SU-DHL-6 (cell line): Measurements from ENCODE around the gene SEC22A.

Experiments used
- H2AFZ ChIP-seq: fragments of 200-600 bp; sonication (generic); 2 replicates; pipeline ENCODE4 v1.6.1; 2014; ENCODE audit warnings: low read depth, mild to moderate bottlenecking, moderate library complexity, mixed read lengths, antibody characterized with exemption, low read length; ENCODE audit not compliant: severe bottlenecking
- H3F3A ChIP-seq: fragments of 200-600 bp; shearing (Covaris generic); 2 replicates; pipeline ENCODE4 v1.6.0; 2016; ENCODE audit warnings: antibody characterized with exemption, mild to moderate bottlenecking; ENCODE audit not compliant: insufficient read depth
- H3K27ac ChIP-seq: fragments of 200-600 bp; sonication (generic); 2 replicates; pipeline ENCODE4 v1.5.1; 2016; ENCODE audit warnings: low read depth, mild to moderate bottlenecking, low read length, moderate library complexity, mixed read lengths
- H3K27me3 ChIP-seq: fragments of 200-600 bp; sonication (generic), shearing (Covaris generic); 2 replicates; pipeline ENCODE4 v1.6.0; 2014; ENCODE audit warnings: mild to moderate bottlenecking, low read length
- H3K36me3 ChIP-seq: fragments of 200-600 bp; sonication (generic); 2 replicates; pipeline ENCODE4 v1.6.1; 2014; ENCODE audit warnings: mild to moderate bottlenecking, low read length, mixed read lengths
- H3K4me2 ChIP-seq: fragments of 300-600, 200-600 bp; shearing (Covaris generic), sonication (generic); 2 replicates; pipeline ENCODE4 v1.6.0; 2014; ENCODE audit warnings: low read length, low read depth, mild to moderate bottlenecking; ENCODE audit not compliant: poor library complexity, severe bottlenecking
- H3K4me3 ChIP-seq: fragments of 200-600 bp; sonication (generic); 2 replicates; pipeline ENCODE4 v1.5.1; 2014; ENCODE audit warnings: antibody characterized with exemption, low read length, mild to moderate bottlenecking, mixed read lengths; ENCODE audit not compliant: insufficient read depth, poor library complexity, severe bottlenecking
- H3K79me2 ChIP-seq: fragments of 200-600 bp; sonication (generic); 2 replicates; pipeline ENCODE4 v1.6.1; 2014; ENCODE audit warnings: mild to moderate bottlenecking, low read length, moderate library complexity; ENCODE audit not compliant: insufficient read depth
- H3K9ac ChIP-seq: fragments of 200-600 bp; sonication (generic); 2 replicates; pipeline ENCODE4 v1.7.0; 2014; ENCODE audit warnings: mild to moderate bottlenecking, low read length
- H3K9me2 ChIP-seq: fragments of 200-600 bp; sonication (generic); replicated peaks from 2 replicates; pipeline ENCODE4 v1.6.1; 2014; ENCODE audit warnings: low read length; ENCODE audit not compliant: insufficient read depth
- H3K9me3 ChIP-seq: fragments of 200-600 bp; sonication (generic); 2 replicates; pipeline ENCODE4 v1.6.1; 2014; ENCODE audit warnings: low read length, mixed read lengths; ENCODE audit not compliant: insufficient read depth
- H4K20me1 ChIP-seq: fragments of 200-600 bp; sonication (generic); 2 replicates; pipeline ENCODE4 v1.6.1; 2014; ENCODE audit warnings: low read depth, mild to moderate bottlenecking, antibody characterized with exemption, low read length, moderate library complexity, mixed read lengths
- CTCF ChIP-seq: fragments of 200-600 bp; sonication (generic); IDR thresholded peaks from one replicate; pipeline ENCODE4 v1.5.1; 2017; ENCODE audit warnings: antibody characterized with exemption, mild to moderate bottlenecking, low read length, moderate library complexity; ENCODE audit not compliant: insufficient read depth, poor library complexity, severe bottlenecking
- EZH2phosphoT487 ChIP-seq: fragments of 200-600 bp; sonication (generic), shearing (Covaris generic); conservative IDR thresholded peaks from 2 replicates; pipeline ENCODE4 v1.6.1; 2018; ENCODE audit warnings: mild to moderate bottlenecking, antibody characterized with exemption, low read length, moderate library complexity, mixed read lengths

Gene SEC22A

GRCh38 chr3:123285066-123285465, 83.3 kb downstream of the SEC22A start:
- Histone ChIP-seq H3K4me2 (no peak overlapping the region), H3K79me2 (no peaks in the 10 kb centered on the region), H4K20me1 (no peaks in the 10 kb centered on the region; the same call in 1 of the 2 replicates), H3K4me3 (no peak overlapping the region), H3F3A (no peaks in the 10 kb centered on the region), H3K27ac (no peak overlapping the region), H3K9ac (no peak overlapping the region), H3K36me3 (no peaks in the 10 kb centered on the region), H3K9me2 (no peaks in the 10 kb centered on the region), H3K9me3 (no peaks in the 10 kb centered on the region), H3K27me3 (no peaks in the 10 kb centered on the region), H2AFZ (no peak overlapping the region)
- TF ChIP-seq CTCF: no peak
- no peak for TF ChIP-seq EZH2phosphoT487

- no peaks in the 10 kb centered on the region for H3K36me3 ChIP-seq
- H3K79me2 ChIP-seq: no peaks in the 10 kb centered on the region
- no peak overlapping the region for H3K4me2 ChIP-seq
- no peak overlapping the region for H3K9ac ChIP-seq
- TF ChIP-seq EZH2phosphoT487 (no peak), CTCF (no peak)
- H3K9me2 ChIP-seq: no peaks in the 10 kb centered on the region
- H3F3A ChIP-seq: no peaks in the 10 kb centered on the region
- no peak overlapping the region for H3K4me3 ChIP-seq
- no peak overlapping the region for H2AFZ ChIP-seq
- no peaks in the 10 kb centered on the region for H3K27me3 ChIP-seq
- no peaks in the 10 kb centered on the region for H3K9me3 ChIP-seq
- H3K27ac ChIP-seq: no peak overlapping the region
- H4K20me1 ChIP-seq: no peaks in the 10 kb centered on the region; the same call in 1 of the 2 replicates
Observed at GRCh38 chr3:123285479-123285878, 83.7 kb downstream of the SEC22A start.

GRCh38 chr3:123285931-123286307, 84.2 kb downstream of the SEC22A start:
- H4K20me1 ChIP-seq: no peaks in the 10 kb centered on the region; the same call in 1 of the 2 replicates
- H3K27ac ChIP-seq: no peak overlapping the region
- H3K36me3 ChIP-seq: no peaks in the 10 kb centered on the region
- no peak overlapping the region for H3K4me2 ChIP-seq
- no peaks in the 10 kb centered on the region for H3K27me3 ChIP-seq
- H3K4me3 ChIP-seq: no peak overlapping the region
- no peaks in the 10 kb centered on the region for H3F3A ChIP-seq
- no peaks in the 10 kb centered on the region for H3K9me3 ChIP-seq
- no peaks in the 10 kb centered on the region for H3K79me2 ChIP-seq
- H3K9me2 ChIP-seq: no peaks in the 10 kb centered on the region
- no peak overlapping the region for H2AFZ ChIP-seq
- TF ChIP-seq CTCF (no peak), EZH2phosphoT487 (no peak)
- no peak overlapping the region for H3K9ac ChIP-seq
